ENCODE data around the gene RABGAP1.
A peak's percentile ranks its signal among the peaks of the same experiment; 100 is the strongest.

Gene RABGAP1

DNA sequence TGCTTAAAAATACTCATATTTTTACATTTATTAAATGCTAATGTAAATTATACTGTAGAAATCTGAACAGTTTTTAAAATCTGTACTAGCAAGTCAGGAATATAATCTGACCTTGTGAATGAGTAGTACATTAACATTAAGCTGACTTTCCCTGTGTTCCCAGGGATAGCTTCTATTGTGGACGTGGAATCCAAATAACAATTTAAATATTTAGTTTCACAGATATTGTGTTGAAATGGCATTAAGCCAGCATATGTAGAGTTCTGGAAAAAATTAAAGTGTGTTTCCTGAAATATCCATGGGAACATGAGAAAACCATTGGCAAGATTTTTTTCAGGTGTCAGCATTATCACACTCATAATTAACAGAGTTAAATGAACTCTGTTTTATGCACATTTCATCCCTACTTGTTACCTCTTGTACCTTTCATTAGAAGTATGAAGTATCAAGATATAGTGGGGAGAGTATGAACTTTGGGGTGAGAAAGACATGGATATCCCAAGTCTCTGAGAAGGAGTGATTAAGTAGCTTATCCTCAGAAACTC is 5.7 kb downstream of the RABGAP1 start:
- no peak for DNase-seq

DNA sequence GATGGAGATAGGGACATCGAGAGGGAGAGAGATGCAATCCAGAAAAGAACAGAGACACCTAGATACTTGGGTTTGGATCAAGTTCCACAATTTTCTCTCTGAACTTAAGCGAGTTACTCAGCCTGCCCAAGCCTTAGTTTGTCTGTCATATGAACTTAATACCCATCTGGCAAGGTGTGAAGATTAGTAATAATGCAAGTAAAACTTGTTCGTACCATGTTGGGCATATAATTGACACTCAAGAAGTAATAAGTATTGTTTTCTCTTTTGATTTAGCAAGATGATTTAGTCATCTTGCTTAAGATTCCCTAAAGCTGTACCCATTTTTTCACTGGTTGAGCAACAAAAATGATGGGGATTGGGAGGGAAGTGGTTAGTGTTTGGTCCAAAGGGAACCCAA is 7.5 kb downstream of the RABGAP1 start:
- no peak for DNase-seq

DNA sequence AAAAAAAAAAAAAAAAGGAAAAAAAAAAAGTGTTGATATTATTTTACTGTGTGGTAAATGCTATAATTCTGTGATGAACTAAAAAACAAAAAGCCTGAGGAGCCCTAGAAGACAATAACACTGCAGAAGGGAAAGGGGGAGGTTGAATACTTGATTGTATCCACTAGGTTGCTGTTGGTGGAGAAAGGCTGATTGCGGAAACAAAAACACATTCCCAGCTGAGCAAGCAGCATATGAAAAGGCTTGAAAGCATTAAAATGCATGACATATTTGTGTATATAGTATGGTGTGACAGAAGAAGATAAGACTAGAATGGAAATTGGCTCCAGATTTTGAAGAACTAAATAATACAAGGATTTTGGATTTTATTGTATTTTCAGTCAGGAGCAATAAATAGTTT is 8.9 kb downstream of the RABGAP1 start:
- no peak for DNase-seq

DNA sequence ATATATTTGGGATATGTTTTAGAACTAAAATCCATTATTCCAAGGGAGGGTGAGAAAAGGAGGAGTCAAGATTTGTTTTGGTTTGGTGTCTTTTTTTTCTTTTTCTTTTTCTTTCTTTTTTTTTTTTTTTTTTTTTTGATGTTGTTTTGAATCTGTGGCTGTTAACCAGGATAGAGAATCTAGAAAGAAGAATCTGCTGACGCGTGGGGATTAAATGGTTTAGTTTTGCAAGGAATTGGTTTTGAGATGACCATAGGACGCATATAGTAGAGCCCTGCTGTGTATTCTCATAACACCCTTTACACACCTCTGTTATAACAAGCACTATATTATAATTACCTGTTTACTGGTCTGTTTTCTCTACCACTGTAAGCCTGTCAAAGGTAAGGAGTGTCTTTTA is 9.4 kb downstream of the RABGAP1 start:
- no peak for DNase-seq

DNA sequence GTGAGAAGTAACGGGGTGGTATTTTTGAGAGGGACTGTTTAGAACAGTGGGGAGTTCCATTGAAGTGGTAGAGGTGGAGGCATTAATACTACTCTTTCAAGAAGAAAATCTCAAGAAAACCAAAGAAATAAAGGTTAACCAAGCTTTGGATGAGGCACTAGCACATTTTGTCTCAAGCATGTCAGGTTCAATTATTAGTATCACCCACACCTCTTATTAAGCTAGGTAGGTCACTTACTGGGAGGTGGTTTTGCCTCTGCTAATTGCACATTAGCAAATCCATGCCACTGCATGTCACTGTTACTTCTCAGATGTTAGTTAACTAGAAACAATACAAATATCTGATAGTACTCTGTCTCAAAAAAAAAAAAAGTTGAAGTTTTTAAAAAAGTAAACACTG is 10.2 kb downstream of the RABGAP1 start:
- DNase-seq: no peak

DNA sequence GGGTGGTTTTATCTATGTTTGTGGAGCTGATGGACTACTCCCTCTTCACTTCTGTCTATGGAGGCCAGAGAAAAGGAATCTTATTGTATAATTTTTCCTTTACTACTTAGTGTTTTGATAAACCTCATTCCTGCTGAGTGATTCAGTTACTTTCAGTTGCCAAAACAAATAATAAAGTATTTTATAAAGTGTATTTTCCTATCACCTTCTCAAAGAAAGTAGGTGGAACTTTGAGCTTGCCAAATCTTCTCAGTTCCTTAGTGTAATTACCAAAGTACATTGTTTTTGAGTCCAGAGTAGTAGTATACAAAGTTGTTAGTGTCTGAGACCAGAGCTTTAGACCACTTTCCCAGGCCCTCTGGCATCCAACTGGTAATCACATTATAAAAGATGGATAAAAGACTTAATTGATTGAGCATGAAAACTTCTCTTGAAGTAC is 13.5 kb downstream of the RABGAP1 start:
- DNase-seq: no peak

DNA sequence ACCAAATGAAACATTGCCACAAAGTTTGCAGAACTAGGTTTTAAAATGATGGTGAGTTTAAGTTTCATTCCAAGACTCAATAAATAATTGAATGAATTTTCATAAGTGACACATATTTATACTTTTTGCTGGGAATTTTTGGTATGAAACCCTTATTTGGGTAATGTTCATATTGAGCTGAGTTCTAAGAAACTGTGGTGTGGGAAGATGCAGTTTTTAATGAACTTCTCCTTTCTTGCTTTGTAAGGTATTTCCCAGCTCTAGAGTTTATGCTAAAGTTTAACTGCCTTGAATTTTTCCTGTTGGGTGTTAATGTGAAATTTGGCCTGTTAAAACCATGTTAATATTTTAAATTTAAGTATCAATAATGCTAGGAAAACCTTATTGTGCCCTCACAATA is 15.1 kb downstream of the RABGAP1 start:
- no peak for DNase-seq

DNA sequence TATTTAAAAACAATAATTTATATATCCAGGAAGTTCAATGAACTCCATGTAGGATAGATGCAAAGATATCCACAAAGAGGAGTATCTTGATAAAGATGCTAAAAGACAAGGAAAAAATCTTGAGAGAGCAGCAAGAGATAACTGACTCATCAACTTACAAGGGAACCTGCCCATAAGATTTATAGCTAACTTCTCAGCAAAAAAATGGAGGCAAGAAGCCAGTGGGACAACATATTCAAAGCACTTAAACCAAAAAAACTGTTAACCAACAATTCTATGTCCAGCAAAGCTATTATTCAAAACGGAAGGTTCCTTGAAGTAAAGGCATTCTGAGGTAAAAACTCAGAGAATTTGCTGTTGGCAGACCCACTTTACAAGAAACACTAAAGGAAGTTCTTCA is 20.3 kb downstream of the RABGAP1 start:
- DNase-seq: no peak

DNA sequence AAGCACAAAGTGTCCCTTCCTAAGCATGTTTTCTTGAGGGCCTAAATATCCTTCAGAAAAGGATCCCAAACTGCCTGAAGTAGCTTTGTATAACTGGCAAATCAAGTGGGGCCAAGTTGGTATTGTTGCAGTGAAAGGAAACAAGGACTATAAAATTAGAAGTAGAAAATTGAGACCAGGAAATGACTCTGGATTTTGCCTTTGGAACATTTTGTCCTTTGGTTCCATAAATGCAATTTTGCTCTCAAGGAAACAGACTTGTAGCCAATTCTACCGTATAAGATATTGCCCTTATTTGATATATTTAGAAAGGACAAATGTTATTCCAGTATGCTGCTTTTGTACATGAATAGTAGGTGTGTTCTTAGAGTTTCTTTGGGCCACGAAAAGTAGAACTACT is 34.4 kb downstream of the RABGAP1 start:
- DNase-seq: no peak

DNA sequence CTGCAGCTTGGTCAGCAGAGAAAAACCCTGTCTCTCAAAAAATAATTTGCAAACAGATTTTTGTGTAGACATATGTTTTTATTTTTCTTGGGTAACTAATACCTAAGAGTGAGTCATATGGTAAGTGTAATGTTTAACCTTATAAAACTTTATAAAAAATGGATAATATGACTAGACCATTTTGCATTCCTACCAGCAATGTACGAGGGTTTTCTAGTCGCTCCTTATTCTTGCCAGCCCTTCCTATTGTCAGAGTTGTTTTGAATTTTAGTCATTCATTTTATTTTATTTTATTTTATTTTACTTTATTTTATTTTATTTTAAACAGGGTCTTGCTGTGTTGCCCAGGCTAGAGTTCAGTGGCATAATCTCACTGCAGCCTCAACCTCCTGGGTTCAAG is 37.8 kb downstream of the RABGAP1 start:
- DNase-seq: no peak

DNA sequence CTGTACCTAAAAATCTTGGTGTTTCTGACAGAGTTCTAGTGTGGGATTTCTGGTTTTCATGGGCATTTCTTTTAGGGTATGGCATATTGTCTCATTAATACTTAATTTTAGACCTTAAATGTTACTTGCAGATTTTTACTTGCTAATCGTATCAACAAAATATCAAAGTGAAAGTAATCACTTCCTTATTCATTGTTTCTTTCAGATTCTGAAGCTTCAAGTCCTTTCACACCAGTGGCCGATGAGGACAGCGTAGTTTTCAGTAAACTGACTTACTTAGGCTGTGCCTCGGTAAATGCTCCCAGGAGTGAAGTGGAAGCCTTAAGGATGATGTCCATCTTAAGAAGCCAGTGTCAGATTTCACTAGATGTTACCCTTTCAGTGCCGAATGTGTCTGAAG is 45.2 kb downstream of the RABGAP1 start:
- no peak for DNase-seq

DNA sequence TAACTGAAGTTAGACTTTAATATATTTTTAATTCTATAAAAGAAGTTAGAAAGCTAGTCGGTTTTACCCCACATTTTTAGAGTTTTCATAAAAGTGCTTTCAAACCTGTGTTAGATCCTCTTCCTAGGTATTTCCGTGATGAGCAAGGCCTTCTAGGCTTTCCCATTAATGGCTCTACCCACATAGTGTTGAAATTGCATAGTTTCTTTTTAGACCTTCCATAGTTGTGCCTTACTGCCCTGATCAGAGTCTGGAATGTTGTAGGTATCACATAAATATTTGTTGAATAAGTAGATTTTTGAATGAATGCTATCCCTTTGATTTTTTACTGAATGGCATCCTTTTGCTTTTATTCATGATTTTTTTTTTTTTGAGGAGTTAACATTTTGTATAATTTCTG is 47.3 kb downstream of the RABGAP1 start:
- no peak for DNase-seq

DNA sequence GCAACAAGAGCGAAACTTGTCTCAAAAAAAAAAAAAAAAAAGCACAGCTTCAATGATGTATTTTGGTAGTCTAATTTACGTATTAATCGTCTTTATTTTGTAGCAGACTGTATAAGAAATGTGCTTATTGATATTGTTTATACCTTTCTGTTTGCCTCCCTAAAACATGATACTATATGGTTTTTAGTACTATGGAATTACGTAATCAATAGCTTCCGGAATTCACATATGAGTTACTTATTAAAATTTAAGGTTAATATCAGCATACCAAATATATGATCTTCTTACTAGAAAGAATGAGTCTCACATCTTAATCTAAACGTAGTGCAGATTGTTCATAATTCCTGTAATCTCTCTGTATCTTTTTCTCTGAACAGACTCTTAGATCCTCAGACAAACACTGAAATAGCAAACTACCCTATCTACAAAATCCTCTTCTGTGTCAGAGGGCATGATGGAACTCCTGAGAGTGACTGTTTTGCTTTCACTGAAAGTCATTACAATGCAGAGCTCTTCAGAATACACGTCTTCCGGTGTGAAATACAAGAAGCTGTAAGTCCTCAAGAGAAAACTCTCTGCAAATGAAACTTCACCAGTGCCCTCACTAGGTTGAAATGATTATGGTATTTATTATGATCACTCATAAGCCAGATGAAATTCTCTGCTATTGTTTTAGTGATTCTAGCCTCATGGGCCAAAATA is 48.3 kb downstream of the RABGAP1 start:
- no peak for DNase-seq

DNA sequence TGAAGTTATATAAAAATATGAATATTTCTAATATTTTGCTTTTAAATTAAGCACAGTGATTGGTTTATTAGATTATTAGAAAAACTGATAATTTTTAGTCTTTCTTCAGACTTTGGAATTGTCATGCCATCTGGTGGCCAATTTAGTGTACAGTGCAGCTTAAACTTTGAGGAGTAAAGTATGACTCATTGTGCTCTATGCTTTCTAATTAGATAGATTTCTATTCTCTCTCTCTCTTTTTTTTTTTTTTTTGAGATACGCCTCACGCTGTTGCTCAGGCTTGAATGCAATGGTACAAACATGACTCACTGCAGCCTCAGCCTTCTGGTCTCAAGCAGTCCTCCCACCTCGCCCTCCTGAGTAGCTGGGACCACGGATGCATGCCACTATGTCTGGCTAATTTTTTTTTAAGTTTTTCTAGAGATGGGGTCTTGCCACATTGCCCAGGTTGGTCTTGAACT is 50.6 kb downstream of the RABGAP1 start:
- DNase-seq: peak; percentile 37

DNA sequence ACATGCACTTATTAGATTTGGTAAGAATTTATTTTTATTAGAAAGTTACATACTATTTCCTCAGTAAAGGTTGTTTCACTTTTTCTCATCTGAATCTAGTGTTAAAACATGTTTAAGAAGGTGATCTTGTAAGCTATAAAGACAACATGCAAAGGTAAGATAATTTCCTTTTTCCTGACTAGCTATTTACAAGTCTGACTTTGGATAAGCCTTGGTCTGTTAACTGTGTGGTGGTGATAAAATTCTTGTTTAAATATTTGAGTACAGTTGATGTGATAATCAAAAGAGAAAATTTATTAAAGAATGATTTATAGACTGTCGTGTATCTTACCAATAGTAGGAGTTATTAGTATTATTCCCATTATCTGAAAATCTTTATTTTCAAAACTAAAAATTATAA is 55.8 kb downstream of the RABGAP1 start:
- no peak for DNase-seq

DNA sequence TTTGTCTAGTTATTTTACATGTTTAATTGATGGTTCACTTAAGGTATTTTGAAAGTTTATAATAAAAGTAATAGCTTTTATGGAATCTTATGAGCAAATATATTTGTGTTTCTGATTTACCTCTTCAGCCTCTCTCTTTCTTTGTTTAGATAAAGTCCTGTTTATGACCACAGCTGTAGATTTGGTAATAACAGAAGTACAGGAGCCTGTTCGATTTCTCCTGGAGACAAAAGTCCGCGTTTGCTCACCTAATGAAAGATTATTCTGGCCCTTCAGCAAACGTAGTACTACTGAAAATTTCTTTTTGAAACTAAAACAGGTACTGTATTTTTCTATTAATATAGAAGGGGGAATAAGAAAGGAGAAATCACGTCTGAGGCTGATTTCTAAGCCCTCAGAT is 57.6 kb downstream of the RABGAP1 start:
- DNase-seq: no peak

DNA sequence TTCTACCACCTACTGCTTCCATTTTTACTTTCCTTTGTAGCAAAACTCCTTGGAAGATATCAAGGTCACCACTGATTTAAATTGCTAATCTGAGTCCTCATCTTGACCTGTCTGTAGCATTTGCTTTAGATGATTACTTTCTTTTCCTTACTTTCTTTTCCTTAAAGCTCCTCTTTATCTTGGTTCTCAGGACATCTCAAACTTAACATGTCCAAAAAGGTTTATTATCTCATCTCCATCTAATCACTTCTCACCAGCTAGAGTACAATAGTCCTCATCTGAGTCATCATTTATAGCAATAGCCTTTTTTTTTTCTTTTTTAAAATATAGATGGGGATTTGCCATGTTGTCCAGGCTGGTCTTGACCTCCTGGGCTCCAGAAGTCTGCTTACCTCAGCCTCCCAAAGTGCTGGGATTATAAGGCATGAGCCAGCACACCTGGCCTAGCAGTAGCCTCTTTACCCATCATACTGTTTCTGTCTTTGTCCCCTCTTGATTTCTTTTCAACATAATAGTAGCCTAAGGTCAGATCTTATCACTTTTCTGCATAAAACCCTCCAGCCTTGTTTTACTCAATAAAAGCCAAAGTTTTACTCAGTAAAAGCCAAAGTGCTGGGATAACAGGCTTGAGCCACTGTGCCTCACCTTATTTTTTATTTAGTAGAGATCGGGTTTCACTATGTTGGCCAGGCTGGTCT is 59.7 kb downstream of the RABGAP1 start:
- no peak for DNase-seq

DNA sequence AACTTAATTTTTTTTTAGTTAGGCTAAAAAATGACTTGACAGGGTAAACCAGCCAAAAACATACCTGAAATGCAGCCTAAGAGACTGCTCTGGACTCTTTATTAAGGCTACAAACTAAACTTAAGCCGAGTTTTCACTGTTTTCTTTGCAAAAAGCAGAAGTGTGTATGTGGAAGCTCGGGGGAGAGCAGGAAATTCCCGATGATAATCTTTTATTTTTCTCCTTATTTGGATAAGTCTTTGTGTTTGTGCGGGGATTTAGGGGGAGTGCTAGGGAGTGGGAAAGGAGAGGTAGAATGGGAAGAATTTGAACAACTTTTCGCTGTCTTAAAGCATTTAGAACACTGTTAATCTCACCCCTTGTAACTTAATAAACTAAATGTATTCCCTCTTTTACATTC is 61.9 kb downstream of the RABGAP1 start:
- DNase-seq: no peak

DNA sequence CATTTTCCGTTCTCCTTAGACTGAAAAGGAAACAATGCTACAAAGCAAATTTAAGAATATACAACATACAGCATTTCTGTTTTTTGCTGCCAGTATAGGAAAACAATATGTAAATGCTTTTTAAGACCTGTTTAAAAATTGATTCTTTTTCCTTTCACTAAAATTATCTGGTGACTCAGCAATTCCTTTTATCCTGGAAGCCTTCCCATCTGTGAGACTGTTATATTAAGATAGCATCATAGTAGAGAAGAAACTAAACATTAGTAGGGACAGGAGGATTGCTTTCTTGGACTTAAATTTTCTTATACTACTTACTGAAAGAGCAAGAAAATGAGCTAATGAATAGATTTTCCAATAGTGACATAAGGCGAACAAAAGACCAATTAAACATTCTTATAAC is 62.6 kb downstream of the RABGAP1 start:
- DNase-seq: no peak

DNA sequence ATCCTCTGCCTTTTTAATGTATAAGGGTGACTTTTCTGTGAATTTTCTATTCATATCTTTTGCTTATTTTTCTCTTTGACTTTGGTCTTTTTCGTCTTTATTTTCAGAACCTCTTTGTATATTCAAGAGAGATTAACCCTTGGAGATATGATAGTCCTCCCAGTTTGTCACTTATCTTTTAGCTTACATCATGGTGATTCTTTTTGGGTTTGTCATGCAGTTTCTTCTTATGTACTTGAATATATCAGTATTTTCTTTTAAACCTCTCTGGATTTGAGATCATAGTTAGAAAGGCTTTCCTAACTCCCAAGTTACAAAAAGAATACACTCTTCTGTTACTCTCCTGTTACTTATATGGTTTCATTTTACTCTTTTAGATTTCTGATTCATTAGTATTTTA is 65.1 kb downstream of the RABGAP1 start:
- no peak for DNase-seq

DNA sequence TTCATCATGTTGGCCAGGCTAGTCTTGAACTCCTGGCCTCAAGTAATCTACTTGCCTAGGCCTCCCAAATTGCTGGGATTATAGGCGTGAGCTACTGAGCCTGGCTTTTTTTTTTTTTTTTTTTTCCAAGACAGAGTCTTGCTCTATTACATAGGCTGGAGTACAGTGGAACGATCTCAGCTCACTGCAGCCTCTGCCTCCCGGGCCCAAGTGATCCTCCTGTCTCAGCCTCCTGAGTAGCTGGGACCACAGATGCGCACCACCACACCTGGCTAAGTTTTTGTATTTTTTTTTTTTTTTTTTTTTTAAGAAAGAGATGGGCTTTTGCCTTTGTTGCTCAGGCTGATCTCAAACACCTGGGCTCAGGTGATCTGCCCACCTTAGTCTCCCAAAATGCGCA is 66.4 kb downstream of the RABGAP1 start:
- DNase-seq: no peak

DNA sequence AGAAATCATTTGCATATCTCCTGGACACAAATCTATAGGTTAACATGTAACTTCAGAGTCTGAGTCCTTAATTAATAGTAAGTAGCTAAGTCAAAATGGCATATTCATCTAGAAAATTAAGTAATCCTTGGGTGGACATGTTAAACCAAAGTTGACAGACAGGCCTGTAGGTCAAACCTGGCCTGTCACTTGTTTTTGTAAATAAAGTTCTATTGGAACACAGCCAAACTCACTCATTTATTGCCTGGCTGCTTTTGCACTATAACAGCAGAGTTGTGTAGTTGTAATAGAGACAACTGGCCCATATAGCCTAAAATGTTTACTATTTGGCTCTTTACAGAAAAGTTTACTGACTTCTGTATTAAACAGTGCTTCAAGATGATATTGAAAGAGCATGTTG is 68.1 kb downstream of the RABGAP1 start:
- no peak for DNase-seq

DNA sequence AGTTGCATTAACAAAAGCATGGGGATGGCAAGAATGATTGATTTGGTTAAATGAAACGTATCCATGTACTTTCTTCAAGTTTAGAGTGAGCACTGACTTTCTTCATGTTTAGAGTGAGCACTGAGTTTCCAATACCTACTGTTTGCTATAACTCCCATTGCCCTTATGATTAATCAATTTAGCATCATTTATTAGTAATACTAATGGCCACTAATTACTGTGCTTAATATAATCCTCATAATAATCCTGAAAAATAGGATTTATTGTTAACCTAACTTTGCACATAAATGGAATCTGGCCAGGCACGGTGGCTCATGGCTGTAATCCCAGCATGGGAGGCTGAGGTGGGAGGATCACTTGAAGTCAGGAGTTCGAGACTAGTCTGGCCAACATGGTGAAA is 70.6 kb downstream of the RABGAP1 start:
- DNase-seq: no peak

DNA sequence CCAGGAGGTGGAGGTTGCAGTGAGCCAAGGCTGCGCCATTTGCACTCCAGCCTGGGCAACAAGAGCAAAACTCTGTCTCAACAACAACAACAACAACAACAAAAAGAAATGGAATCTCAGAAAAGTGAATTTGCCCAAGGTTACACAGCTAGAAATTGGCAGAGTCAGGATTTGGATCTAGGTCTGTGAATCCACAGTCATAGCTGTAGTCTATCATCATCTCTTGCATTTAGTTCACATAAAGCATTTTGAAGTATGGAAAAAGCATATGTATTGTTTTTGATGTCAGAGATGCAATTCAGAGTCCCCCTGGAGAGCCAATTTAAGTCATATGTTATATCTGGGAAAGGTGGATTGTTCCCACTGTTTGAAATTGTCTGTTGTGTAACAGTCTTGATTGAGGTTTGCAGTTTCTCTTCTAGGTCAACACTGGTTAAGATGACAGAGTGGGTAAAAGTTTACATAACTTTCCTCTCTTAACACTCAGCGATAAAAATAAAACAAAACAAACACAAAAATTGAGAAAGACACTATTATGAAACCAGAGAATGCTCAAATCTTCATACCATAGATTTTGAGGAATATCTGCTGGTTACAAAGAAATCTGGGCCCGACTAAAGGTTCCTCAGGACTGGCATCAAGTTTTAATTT is 71.2 kb downstream of the RABGAP1 start:
- DNase-seq: no peak

Measured in activated CD8-positive, alpha-beta memory T cell treated with anti-CD3 and anti-CD28 coated beads, Interleukin-2, amount 50 U/mL, for 4 hours (primary cell).